SKM-1 (cell line): ENCODE measurements around the gene USP5.
"Not testable (repeated sequence)": the region's sequence is repeated elsewhere in the genome, so short reads cannot be mapped to it uniquely, and the experiment has no call there.

ENCODE experiments used
- DNase-seq: peaks from one replicate; lab custom pipeline; 2025; ENCODE audit not compliant: unreplicated experiment; lab: John Stamatoyannopoulos, UW

Gene USP5

DNA sequence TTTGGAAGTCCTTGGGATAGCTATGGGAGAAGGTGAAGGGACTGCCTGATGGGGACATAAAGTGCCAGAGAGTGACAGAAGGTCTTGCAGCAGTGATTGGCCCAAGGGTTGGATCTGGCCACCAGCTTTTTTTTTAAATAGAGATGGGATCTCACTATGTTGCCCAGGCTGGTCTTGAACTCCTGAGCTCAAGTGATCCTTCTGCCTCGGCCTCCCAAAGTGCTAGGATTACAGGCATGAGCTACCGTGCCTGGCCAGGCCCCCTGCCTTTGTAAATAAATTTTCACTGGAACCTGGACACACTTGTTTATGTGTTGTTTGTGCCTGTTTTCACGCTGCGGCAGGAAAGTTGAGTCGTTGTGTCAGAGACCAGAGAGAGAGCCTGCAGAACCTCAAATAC, 13.4 kb downstream of the USP5 start:
- DNase-seq: not testable (repeated sequence)

- no peak for DNase-seq
These were observed 14.4 kb downstream of the USP5 start for GRCh38 chr12:6866163-6866919.

DNA sequence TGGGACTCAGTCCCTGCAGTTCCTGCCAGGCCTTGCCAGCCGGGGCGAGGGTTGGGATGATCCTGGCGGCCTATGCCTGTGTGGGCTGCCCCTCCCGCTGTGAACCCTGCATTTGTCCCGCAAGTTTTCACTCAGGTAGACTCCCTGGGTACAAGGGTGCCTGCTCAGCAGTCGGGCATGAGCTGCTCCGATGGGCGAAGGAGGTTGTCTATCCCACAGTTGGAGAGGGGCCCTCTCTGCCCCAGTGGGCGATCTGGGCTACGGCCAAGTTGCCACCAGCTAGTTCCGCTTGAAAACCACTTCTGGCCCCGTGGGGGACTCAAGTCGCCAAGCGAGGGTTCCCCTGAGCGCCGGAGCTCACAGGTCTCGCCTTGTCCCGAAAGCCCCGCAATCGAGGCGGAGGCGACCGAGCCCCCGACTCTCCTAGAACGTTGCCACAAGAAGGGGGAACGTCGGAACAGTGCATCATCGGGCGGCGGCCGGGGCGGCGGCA, 15.0 kb downstream of the USP5 start:
- DNase-seq: no peak

- DNase-seq: peak; percentile 21
These were observed 15.7 kb downstream of the USP5 start, which contains the start of gene TPI1 for GRCh38 chr12:6867413-6868210. Gene TPI1 (plus strand): TSS chr12:6867531. CDS start chr12:6867567, 36 bp downstream.

DNA sequence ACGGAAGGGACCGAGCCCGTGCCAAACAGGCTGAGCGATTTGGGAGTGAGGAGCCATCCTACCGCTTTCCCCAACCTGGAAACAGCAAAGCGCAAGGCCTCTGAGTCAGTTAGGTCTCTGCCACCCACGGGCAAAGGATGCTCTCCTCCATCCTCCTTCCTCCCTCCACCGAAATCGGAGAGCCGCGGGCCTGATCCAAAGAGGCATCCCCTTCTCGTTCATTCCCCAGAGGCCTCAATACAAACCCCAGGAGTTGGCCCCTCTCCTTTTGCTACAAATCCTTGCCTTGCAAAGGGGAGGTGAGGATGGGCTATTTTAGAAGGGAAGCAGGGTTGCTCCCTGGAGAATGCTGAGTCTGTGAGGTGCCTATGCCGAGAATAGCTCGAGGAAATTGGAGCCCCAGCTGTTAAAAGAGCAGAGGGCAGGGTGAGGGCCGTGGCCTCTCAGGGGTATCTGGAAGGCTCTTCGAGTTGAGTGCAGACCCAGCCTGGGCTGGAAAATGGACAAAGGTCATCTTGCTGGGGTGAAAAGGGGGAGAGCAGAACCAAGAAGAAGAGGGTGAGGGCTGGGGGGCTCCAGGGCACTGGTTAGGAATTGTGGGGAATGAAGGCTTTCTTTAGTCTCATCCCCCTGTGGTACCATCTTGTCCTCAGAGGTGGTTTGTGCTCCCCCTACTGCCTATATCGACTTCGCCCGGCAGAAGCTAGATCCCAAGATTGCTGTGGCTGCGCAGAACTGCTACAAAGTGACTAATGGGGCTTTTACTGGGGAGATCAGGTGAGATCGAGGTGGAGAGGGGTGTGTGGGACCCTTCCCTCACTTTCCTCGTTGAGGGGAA, 16.5 kb downstream of the USP5 start:
- no peak for DNase-seq

GRCh38 chr12:6869049-6870021, 17.4 kb downstream of the USP5 start:
- peak; percentile 20 for DNase-seq

DNA sequence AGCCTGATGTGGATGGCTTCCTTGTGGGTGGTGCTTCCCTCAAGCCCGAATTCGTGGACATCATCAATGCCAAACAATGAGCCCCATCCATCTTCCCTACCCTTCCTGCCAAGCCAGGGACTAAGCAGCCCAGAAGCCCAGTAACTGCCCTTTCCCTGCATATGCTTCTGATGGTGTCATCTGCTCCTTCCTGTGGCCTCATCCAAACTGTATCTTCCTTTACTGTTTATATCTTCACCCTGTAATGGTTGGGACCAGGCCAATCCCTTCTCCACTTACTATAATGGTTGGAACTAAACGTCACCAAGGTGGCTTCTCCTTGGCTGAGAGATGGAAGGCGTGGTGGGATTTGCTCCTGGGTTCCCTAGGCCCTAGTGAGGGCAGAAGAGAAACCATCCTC, 18.4 kb downstream of the USP5 start:
- DNase-seq: not testable (repeated sequence)

DNA sequence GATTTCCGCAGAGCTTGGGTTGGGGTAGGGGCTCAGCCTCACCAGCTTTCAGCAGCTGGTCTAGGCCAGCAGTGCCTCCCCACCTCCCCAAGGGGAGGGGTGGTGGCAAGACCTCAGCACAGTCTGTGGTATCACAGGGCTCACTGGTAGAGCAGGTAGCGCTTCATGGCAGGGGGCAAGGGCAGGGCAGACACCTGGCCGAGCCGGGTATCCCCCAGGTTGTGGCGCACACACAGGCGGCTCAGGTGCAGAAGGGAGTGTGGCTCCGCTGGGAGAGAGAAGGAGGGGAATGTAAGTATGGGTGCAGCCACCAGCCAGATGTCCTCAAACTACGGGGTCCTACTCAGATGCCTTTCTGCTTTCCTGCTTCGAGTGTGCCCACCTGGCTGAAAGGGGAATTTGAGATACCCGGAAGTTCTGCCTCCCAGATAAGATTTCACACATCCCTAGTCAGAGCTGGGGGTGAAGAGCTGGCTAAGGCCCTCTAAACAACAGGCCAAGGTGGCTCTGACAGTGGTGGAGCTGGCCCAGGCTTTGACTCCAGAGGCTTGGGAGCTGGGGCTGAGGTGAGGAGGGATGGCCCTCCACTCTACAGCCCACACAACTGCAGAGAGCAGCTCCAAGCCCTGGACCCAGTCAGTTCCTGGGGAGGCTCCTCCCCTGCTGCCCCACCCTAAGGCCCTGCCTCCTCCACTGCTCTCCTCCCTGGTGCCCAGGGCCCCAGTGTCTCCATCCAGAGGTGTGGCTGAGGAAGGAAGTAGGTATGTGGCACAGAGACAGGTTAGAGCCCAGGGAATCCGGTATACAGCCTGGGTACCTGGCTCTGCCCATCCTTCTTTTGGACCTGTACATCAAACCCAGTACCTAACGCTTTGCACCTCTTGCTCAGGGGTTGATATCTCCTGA, 19.4 kb downstream of the USP5 start:
- DNase-seq: no peak

DNA sequence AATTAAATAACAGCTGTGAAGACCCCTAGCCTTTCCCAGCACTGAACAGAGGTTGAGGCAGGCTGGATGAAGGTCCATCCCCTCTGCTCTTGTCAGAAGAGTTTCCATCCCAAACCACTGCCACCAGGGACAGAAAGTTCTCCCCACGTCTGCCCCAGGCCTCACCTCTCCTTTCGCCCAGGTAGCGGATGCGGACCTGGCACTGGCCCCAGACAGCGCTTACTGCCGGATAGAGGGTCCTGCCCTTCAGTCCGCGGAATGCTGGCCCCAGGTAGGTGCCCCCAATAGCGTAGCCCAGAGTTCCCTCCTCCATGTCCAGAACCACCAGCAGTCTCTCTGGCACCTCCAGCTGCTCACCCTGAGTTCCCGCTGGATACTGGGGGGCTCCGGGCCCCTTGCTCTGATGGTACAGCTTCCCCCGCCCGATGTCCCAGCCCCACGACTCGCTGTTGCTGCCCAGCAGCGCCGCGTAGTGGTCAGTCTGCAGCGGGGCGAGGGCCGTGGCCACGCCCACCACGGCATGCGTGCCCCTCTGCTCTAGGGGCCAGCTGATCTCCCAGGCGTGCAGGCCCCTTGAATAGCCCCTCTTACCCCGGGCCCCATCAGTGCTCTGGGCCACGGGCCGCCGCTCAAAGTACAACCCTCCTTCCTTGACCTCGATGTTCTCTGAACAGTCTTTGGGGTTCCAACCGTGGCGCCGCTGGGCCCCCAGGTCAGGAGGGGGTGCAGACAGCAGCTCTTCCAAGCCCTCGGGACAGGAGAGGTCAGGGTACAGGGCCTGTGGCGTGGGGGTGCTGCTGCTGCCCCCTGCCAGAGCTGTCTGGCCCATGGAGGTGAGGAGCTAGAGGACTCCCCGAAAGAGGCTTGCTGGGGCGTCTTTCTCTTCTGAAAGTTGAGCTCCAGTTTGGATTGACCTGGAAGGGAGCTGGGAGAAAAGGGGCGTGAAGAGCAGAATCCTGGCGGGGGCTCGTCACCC, 20.4 kb downstream of the USP5 start:
- DNase-seq: no peak

- peak; percentile 80 for DNase-seq
These were observed 21.4 kb downstream of the USP5 start, which contains the start of gene SPSB2 for GRCh38 chr12:6873094-6874014. Gene SPSB2 (minus strand): TSS chr12:6873303. CDS start chr12:6872901, 402 bp downstream.

- DNase-seq: not testable (repeated sequence)
These were observed 22.0 kb downstream of the USP5 start for GRCh38 chr12:6874015-6874368.

DNA sequence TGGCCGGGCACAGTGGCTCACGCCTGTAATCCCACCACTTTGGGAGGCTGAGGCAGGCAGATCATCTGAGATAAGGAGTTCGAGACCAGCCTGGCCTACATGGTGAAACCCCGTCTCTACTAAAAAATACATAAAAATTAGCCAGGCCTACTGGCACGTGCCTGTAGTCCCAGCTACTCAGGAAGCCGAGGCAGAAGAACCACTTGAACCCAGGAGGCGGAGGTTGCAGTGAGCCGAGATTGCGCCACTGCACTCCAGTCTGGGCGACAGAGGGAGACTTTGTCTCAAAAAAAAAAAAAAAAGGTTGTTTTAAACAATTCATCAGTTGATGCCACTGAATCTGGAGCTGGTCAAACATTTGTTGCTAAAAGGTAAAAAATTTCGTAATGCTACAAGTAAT, 27.9 kb downstream of the USP5 start:
- DNase-seq: not testable (repeated sequence)

GRCh38 chr12:6883252-6883651, 31.3 kb downstream of the USP5 start:
- DNase-seq: no peak

DNA sequence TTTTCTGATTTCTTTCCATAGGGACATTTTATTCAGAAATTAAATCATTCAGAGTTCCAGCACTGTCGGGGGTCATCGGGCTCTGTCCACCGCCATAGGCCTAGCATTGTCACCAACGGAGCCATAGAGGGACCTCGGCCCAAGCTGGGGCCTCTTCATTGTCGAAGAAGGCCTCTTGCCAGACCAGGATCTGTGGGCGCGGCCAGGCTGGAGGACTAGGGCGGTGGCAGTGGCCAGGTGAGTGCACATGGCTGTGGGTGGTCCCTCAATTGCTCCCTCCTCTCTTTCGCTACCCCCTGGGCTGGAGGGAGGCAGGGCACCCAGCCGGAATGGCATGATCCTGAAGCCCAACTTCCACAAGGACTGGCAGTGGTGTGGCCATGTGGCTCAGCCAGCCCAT, 31.7 kb downstream of the USP5 start:
- no peak for DNase-seq

- no peak for DNase-seq
These were observed 32.6 kb downstream of the USP5 start for GRCh38 chr12:6884539-6884938.

DNA sequence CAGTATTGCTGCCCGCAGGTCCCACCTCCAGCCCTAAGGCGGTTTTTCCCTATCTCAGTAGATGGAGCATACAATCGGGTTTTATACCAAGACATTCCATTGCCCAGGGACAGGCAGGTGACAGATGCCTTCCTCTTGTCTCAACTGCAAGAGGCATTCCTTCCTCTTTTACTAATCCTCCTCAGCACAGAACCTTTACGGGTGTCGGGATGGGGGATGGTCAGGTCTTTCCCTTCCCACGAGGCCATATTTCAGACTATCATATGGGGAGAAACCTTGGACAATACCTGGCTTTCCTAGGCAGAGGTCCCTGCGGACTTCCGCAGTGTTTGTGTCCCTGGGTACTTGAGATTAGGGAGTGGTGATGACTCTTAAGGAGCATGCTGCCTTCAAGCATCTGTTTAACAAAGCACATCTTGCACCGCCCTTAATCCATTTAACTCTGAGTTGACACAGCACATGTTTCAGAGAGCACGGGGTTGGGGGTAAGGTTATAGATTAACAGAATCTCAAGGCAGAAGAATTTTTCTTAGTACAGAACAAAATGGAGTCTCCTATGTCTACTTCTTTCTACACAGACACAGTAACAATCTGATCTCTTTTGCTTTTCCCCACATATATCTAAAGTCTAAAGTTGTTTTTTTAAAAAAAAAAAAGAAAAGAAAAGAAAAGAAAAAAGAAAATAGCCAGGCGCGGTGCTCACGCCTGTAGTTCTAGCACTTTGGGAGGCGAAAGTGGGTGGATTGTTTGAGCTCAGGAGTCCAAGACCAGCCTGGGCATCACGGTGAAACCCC, 34.5 kb downstream of the USP5 start:
- not testable (repeated sequence) for DNase-seq
